Activated T-helper 1 cell treated with anti-CD3 and anti-CD28 coated beads, Interleukin-12 subunit alpha, Interleukin-12 subunit beta, Interleukin-2, Interleukin-4 antibody, amounts not matched to agents 30 ng/mL and 10 ng/mL and 1 ng/mL, durations not matched to agents 14 hours and 24 hours and 36 hours (primary cell): Measurements from ENCODE around the gene VILL. TPM values are rescaled to one million over a fixed set of nuclear protein-coding genes. Genes with fewer than 3 reads are reported as not detected.
"Not testable (repeated sequence)": the region's sequence is repeated elsewhere in the genome, so short reads cannot be mapped to it uniquely, and the experiment has no call there.

Experiments used
- DNase-seq: peaks from one replicate; pipeline ENCODE4 v3.0.0; 2021; ENCODE audit warnings: low spot score
- H3K27ac Mint-ChIP-seq: one replicate; pipeline ENCODE4 v1.8.0; 2021; ENCODE audit warnings: mild to moderate bottlenecking, mixed read lengths
- H3K27me3 Mint-ChIP-seq: one replicate; pipeline ENCODE4 v1.8.0; 2022; ENCODE audit warnings: mild to moderate bottlenecking, moderate library complexity, mixed read lengths; ENCODE audit not compliant: insufficient read depth
- H3K36me3 Mint-ChIP-seq: one replicate; pipeline ENCODE4 v1.8.0; 2021; ENCODE audit warnings: low read depth, mixed read lengths
- H3K4me1 Mint-ChIP-seq: one replicate; pipeline ENCODE4 v1.8.0; 2021; ENCODE audit warnings: low read depth, mixed read lengths
- H3K4me3 Mint-ChIP-seq: one replicate; pipeline ENCODE4 v1.8.0; 2021; ENCODE audit warnings: mild to moderate bottlenecking, moderate library complexity, mixed read lengths
- H3K9me3 Mint-ChIP-seq: one replicate; pipeline ENCODE4 v1.8.0; 2021; ENCODE audit warnings: mixed read lengths
- intact Hi-C: fragments of 100-400 bp; cut with micrococcal nuclease; formaldehyde crosslinking; loops from one replicate; pipeline ENCODE4 v1.15.1; 2024
- total RNA-seq: library from RNA; stranded (reverse); gene quantifications from 2 replicates; pipeline ENCODE4 v1.2.3, GENCODE V29; 2022

The VILL gene
- total RNA-seq, 1 donor from 2014 or later: 11.6 TPM

- no peaks in the 10 kb centered on the region for H3K27me3 Mint-ChIP-seq
- no peak overlapping the region for H3K4me3 Mint-ChIP-seq
- H3K27ac Mint-ChIP-seq: no peak overlapping the region
- intact Hi-C loops: no loop called here
- no peaks in the 10 kb centered on the region for H3K9me3 Mint-ChIP-seq
- H3K36me3 Mint-ChIP-seq: no peaks in the 10 kb centered on the region
- DNase-seq: no peak
- no peaks in the 10 kb centered on the region for H3K4me1 Mint-ChIP-seq
Observed at GRCh38 chr3:37984051-37984450, 6.5 kb upstream of the VILL start.

GRCh38 chr3:37984596-37984995 lies 6.0 kb upstream of the VILL start:
- H3K9me3 Mint-ChIP-seq: no peaks in the 10 kb centered on the region
- intact Hi-C loops: no loop called here
- H3K4me1 Mint-ChIP-seq: no peaks in the 10 kb centered on the region
- H3K36me3 Mint-ChIP-seq: no peaks in the 10 kb centered on the region
- DNase-seq: no peak
- H3K27me3 Mint-ChIP-seq: no peaks in the 10 kb centered on the region
- no peak overlapping the region for H3K4me3 Mint-ChIP-seq
- no peak overlapping the region for H3K27ac Mint-ChIP-seq

GRCh38 chr3:37985637-37986320 lies 4.8 kb upstream of the VILL start:
- Mint-ChIP-seq H3K4me3 (no peak overlapping the region), H3K4me1 (no peaks in the 10 kb centered on the region), H3K27ac (no peak overlapping the region), H3K27me3 (peaks cover 4% of the 10 kb centered on the region), H3K36me3 (no peaks in the 10 kb centered on the region), H3K9me3 (no peaks in the 10 kb centered on the region)
- intact Hi-C loops: no loop called here
- DNase-seq: no peak

GRCh38 chr3:37986479-37987314 lies 3.9 kb upstream of the VILL start:
- intact Hi-C loops: no loop called here
- no peaks in the 10 kb centered on the region for H3K36me3 Mint-ChIP-seq
- H3K27ac Mint-ChIP-seq: no peak overlapping the region
- peaks cover 4% of the 10 kb centered on the region for H3K27me3 Mint-ChIP-seq
- H3K4me3 Mint-ChIP-seq: no peak overlapping the region
- DNase-seq: no peak
- no peaks in the 10 kb centered on the region for H3K4me1 Mint-ChIP-seq
- no peaks in the 10 kb centered on the region for H3K9me3 Mint-ChIP-seq

GRCh38 chr3:37987315-37987697 lies 3.3 kb upstream of the VILL start:
- Mint-ChIP-seq H3K4me3 (no peak overlapping the region), H3K36me3 (no peaks in the 10 kb centered on the region), H3K4me1 (no peaks in the 10 kb centered on the region), H3K27me3 (peaks cover 4% of the 10 kb centered on the region), H3K27ac (no peak overlapping the region), H3K9me3 (no peaks in the 10 kb centered on the region)
- DNase-seq: no peak
- intact Hi-C loops: no loop called here

- DNase-seq: no peak
- Mint-ChIP-seq H3K27me3 (peaks cover 4% of the 10 kb centered on the region), H3K4me3 (no peak overlapping the region), H3K36me3 (no peaks in the 10 kb centered on the region), H3K9me3 (no peaks in the 10 kb centered on the region), H3K4me1 (no peaks in the 10 kb centered on the region), H3K27ac (no peak overlapping the region)
- intact Hi-C loops: no loop called here
Observed at GRCh38 chr3:37987751-37988179, 2.8 kb upstream of the VILL start.

GRCh38 chr3:37988376-37988775 lies 2.2 kb upstream of the VILL start:
- H3K27me3 Mint-ChIP-seq, H3K4me1 Mint-ChIP-seq, DNase-seq, H3K36me3 Mint-ChIP-seq, H3K27ac Mint-ChIP-seq, H3K9me3 Mint-ChIP-seq, H3K4me3 Mint-ChIP-seq, intact Hi-C loops: not testable (repeated sequence)

- no peak for DNase-seq
- Mint-ChIP-seq H3K4me1 (peaks cover 12% of the 10 kb centered on the region), H3K4me3 (no peak overlapping the region), H3K36me3 (no peaks in the 10 kb centered on the region), H3K27me3 (peaks cover 4% of the 10 kb centered on the region), H3K27ac (no peak overlapping the region), H3K9me3 (no peaks in the 10 kb centered on the region)
- intact Hi-C loops: no loop called here
Observed at GRCh38 chr3:37988931-37989525, 1.6 kb upstream of the VILL start.

GRCh38 chr3:37989821-37990480 lies 635 bp upstream of the VILL start:
- Mint-ChIP-seq H3K27ac (no peak overlapping the region), H3K27me3 (peaks cover 4% of the 10 kb centered on the region), H3K4me3 (no peak overlapping the region), H3K36me3 (no peaks in the 10 kb centered on the region), H3K4me1 (peaks cover 21% of the 10 kb centered on the region), H3K9me3 (no peaks in the 10 kb centered on the region)
- DNase-seq: no peak
- intact Hi-C loops: loop anchor here (5.0 kb wide), 1 partner anchor 462 kb away; the partner anchor contains the start of gene ACVR2B

- Mint-ChIP-seq H3K9me3 (no peaks in the 10 kb centered on the region), H3K36me3 (peaks cover 6% of the 10 kb centered on the region), H3K27me3 (peaks cover 4% of the 10 kb centered on the region), H3K4me3 (no peak overlapping the region), H3K4me1 (peaks cover 33% of the 10 kb centered on the region), H3K27ac (no peak overlapping the region)
- DNase-seq: no peak
- intact Hi-C loops: loop anchor here (5.0 kb wide), 1 partner anchor 461 kb away; the partner anchor contains the start of gene ACVR2B
Observed at GRCh38 chr3:37991109-37991508, 523 bp downstream of the VILL start.

GRCh38 chr3:37991823-37992222 lies 1.2 kb downstream of the VILL start:
- Mint-ChIP-seq H3K27ac (no peak overlapping the region), H3K27me3 (peaks cover 4% of the 10 kb centered on the region), H3K4me1 (peaks cover 40% of the 10 kb centered on the region), H3K4me3 (no peak overlapping the region), H3K36me3 (peaks cover 9% of the 10 kb centered on the region), H3K9me3 (no peaks in the 10 kb centered on the region)
- no peak for DNase-seq
- intact Hi-C loops: loop anchor here (5.0 kb wide), 1 partner anchor 460 kb away; the partner anchor contains the start of gene ACVR2B

- Mint-ChIP-seq H3K27me3 (peaks cover 4% of the 10 kb centered on the region), H3K4me3 (peak overlapping the region; percentile 91), H3K9me3 (no peaks in the 10 kb centered on the region), H3K27ac (no peak overlapping the region), H3K36me3 (peaks cover 11% of the 10 kb centered on the region), H3K4me1 (peaks cover 44% of the 10 kb centered on the region)
- no peak for DNase-seq
- intact Hi-C loops: loop anchor here (5.0 kb wide), 1 partner anchor 460 kb away; the partner anchor contains the start of gene ACVR2B
Observed at GRCh38 chr3:37992271-37993066, 1.9 kb downstream of the VILL start.
